HuH-7 (cell line): Measurements from ENCODE around the gene DIRAS3.
"Not testable (repeated sequence)": the region's sequence is repeated elsewhere in the genome, so short reads cannot be mapped to it uniquely, and the experiment has no call there.

Experiments used
- DNase-seq: peaks from one replicate; pipeline ENCODE4 v3.0.0; 2011; ENCODE audit warnings: low spot score

Gene DIRAS3

GRCh38 chr1:68049941-68050878, at the start of gene DIRAS3:
DIRAS3 (minus strand) TSS chr1:68050627; CDS start chr1:68047297, 3,330 bp downstream.
- no peak for DNase-seq

- no peak for DNase-seq
These were observed 43.3 kb upstream of the DIRAS3 start for GRCh38 chr1:68093737-68094136.

- no peak for DNase-seq
These were observed 36.8 kb upstream of the DIRAS3 start for GRCh38 chr1:68087184-68087583.

GRCh38 chr1:68085752-68086151, 35.3 kb upstream of the DIRAS3 start:
- no peak for DNase-seq

- no peak for DNase-seq
These were observed 33.3 kb upstream of the DIRAS3 start for GRCh38 chr1:68083686-68084085.

- DNase-seq = no peak
These were observed 31.4 kb upstream of the DIRAS3 start for GRCh38 chr1:68081775-68082283.

GRCh38 chr1:68078647-68079046, 28.2 kb upstream of the DIRAS3 start:
- no peak for DNase-seq

- no peak for DNase-seq
These were observed 24.0 kb upstream of the DIRAS3 start for GRCh38 chr1:68074472-68074871.

- no peak for DNase-seq
These were observed 15.3 kb upstream of the DIRAS3 start for GRCh38 chr1:68065766-68066165.

- not testable (repeated sequence) for DNase-seq
These were observed 7.6 kb upstream of the DIRAS3 start for GRCh38 chr1:68058053-68058452.

- DNase-seq = peak; percentile 26
These were observed 7.1 kb upstream of the DIRAS3 start for GRCh38 chr1:68057564-68057963.

GRCh38 chr1:68057050-68057449, 6.6 kb upstream of the DIRAS3 start:
- DNase-seq = no peak

- no peak for DNase-seq
These were observed 1.0 kb upstream of the DIRAS3 start for GRCh38 chr1:68051475-68051874.

- DNase-seq = no peak
These were observed 2.8 kb downstream of the DIRAS3 start for GRCh38 chr1:68047659-68048026.

GRCh38 chr1:68046885-68047658, 3.4 kb downstream of the DIRAS3 start:
- DNase-seq = no peak

- no peak for DNase-seq
These were observed 4.0 kb downstream of the DIRAS3 start for GRCh38 chr1:68046423-68046822.

GRCh38 chr1:68045511-68046180, 4.8 kb downstream of the DIRAS3 start:
- no peak for DNase-seq

GRCh38 chr1:68043443-68044090, 6.9 kb downstream of the DIRAS3 start:
- no peak for DNase-seq

- no peak for DNase-seq
These were observed 13.5 kb downstream of the DIRAS3 start for GRCh38 chr1:68036946-68037345.

- no peak for DNase-seq
These were observed 21.0 kb downstream of the DIRAS3 start for GRCh38 chr1:68029444-68029843.

- no peak for DNase-seq
These were observed 21.9 kb downstream of the DIRAS3 start for GRCh38 chr1:68028566-68028965.
